Measurements from ENCODE around the gene TXLNA.

The TXLNA gene

DNA sequence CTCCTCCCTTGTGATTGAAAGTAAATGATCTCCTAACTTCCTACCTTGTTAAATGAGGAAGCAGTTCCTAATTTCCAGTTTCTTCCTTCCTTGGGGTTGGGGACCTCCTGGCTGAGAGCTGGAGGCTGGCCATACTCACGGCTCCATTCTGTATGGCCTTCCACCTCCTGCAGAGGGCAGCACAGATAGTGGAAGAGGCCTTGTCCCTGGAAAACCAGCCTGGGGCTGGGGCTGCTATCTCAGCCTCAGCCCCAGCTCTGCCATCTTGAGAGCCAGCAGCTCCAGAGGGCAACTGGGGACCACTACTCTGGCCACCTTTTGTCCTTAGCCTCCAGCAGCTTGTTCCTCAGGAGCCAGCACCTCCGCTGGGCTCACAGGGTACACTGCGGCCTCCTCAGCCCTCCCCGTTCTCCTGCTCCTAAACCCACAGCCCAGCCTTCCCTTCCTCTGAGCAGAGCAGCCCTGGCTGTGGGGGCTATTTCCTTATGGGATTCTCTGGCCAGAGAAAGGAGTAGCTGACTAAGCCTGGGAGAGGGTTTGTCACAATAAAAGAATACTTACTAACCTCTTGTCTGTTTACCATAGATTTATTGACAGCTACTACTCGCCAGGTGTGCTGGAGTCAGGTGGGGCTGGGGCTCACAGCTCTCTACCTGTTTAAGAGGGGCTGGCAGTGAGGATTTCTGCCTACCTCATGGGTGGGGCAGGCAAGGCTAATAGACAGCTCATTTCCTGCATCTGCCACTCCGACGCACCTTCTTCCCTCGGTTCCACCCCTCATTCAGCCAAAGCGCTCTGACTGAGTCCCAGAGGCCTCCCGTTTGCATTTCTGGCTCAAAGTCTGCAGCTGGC, 36.4 kb downstream of the TXLNA start:
- DNase-seq = peak; percentile 93

DNA sequence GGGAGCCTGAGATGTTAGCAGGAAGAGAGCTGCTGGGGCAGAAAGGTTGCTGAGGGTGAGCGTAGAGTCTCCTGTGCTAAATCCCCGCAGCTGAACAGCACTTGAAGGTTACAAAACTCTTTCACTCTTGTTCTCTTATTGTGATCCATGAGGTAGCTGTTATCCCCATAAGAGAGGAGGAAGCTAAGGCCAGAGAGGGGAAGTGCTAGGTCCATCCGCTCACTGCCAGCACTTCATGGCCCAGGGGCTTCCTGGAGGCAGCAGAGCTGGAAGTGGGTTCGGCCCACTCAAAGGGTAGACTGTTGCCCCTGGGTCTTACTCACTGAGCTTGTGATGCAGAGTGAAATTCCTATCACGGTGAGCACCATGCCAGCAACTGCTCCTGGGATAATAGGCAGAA, 37.1 kb downstream of the TXLNA start:
- DNase-seq = no peak

GRCh38 chr1:32219022-32219421, 39.5 kb downstream of the TXLNA start:
- no peak for DNase-seq

GRCh38 chr1:32220746-32221580, 41.5 kb downstream of the TXLNA start:
- DNase-seq = peak; percentile 56

DNA sequence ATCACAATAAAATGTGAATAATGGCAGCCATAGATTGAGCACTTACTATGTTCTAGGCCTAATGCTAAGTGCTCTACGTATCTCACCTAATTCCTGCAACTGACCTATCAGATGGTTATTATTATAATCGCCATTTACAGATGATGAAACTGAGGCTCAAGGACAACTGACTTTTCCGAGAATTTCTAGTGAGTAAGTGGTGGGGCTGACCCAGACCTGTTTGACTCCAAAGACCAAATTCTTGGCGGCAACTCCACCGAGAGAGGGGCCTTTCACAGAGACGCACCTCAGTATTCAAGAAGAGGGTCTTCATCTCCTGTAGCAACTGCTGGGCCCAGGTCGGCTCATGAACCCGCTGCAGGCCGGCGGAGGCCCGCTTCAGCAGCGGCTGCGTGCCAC, 42.1 kb downstream of the TXLNA start:
- DNase-seq = no peak

DNA sequence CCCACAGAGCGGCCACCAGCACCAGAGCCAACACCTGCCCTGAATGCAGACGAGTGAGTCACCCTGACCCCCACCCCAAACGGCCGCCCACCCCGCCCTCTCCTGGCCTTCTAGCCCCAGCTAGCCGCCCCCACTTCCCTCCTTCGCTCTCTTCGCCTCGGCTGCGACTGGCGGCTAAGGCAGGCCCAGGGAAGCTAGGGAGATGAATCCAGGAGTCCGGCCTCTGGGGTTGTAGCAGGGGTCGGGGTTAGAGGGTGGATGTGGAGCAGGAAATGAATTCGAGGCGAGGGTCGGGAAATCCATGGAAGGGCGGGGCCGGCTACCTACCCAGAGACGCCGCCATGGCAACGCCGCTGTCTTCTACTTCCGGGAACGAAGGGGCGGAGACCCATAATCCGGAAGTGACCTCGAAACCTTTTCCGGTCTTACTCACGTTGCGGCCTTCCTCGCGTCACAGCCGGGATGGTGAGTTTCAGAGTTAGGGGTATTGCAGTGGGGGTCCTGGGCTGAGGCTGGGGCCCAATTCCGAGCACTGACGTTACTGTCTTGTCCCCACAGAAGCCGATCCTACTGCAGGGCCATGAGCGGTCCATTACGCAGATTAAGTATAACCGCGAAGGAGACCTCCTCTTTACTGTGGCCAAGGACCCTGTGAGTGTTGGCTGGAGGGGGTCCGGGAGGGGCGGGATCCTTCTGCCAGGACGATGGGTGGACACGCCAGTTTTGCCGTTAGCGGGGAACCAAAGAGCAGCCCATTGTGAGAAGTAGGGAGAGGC, 42.7 kb downstream of the TXLNA start, which contains the start of the genes EIF3I and TMEM234:
Gene EIF3I, plus strand, starts transcription at position 428 of the 776 bp plus-strand sequence. Its CDS starts 35 bp downstream, at position 463.
Gene TMEM234, minus strand, starts transcription at position 374 of the 776 bp plus-strand sequence. Its CDS starts 31 bp downstream, at position 343.
- DNase-seq = peak; percentile 97

DNA sequence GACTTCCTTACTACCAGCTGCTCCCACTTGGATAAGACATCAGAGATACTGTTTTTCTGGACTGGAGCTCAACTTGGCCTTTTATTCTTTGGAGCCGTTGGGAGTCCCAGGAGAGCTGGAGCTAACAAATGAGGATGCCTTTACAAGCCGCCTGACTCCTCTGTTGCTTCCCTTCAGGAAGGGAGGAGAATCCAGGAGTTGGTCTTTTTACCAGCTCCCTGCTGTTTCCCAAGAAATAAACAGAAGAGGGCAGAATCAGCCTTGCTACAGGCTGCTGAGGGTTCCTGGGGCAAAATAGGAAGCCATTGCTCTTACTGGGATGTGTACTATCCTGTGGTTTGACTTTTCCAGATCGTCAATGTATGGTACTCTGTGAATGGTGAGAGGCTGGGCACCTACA, 44.2 kb downstream of the TXLNA start:
- DNase-seq = no peak

GRCh38 chr1:32224285-32224684, 44.8 kb downstream of the TXLNA start:
- no peak for DNase-seq

- no peak for DNase-seq
Measured at GRCh38 chr1:32228771-32229170, 49.3 kb downstream of the TXLNA start.

DNA sequence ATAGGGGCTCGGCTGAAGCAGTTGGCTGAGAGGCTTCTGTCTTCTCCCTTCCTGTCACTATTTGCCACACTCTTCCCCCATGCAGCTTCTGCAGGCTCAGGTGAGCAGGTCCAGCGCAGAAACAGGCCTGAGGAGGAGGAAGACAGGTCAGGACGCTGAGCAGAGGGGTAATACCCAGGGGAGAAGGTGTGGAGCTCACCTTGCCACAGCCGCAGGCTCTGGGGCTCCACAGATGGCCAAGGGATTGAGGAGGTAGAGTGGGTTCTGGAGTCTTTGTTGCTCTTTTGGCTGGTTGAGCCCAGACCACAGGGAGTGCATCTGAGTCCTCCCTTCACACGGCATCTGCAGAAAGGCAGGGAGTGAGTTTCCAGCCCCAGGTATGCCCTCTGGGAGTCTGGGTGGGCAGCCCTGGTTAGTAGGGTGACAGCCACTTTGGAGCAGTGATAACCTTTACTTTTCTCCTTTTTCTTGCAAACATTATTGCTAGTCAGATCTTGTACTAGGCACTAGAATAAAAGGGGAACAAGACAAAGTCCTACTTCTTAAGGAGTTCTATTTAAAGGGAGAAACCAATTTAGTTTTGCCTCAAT, 52.5 kb downstream of the TXLNA start:
- no peak for DNase-seq

GRCh38 chr1:32232558-32233304, 53.3 kb downstream of the TXLNA start:
- DNase-seq = peak; percentile 43

DNA sequence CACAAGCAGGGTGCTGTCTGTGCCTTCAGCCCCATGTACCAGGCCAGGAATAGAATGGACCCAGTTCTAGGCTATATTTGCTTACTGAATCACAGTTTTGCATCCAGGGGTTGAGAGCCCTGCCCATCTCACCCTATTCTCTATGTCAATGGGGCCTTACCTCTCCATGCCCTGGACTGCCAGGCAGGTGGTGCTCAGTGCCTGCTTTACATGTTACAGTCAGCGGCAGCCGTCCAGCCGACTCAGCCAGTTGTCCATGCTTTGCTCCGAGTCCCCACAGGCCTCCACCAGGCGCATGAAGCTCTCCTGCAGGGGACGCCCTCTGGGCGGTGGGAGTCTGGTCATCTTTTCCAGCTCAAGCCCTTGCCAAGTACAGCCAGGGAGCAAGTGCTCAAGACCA, 55.3 kb downstream of the TXLNA start:
- no peak for DNase-seq

DNA sequence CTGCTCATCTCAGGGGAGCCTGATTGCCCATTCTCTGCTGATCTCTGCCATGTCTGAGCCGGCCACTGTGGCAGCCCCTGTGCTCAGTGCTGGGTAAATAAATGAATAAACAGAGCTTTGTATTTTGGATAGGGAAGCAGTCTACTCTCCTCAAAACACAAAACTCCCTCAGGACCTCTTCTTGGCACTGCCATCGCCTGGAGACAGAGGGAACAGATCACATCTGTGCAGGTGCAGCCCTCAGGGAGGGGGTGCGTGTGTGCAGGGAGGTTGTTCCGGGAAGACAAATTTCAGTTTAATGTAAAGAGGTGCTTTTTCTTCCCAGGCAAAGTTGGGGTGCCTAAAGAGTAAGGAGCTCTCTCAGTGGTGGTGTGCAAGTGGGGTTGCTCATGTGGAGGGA, 59.9 kb downstream of the TXLNA start:
- peak; percentile 66 for DNase-seq

DNA sequence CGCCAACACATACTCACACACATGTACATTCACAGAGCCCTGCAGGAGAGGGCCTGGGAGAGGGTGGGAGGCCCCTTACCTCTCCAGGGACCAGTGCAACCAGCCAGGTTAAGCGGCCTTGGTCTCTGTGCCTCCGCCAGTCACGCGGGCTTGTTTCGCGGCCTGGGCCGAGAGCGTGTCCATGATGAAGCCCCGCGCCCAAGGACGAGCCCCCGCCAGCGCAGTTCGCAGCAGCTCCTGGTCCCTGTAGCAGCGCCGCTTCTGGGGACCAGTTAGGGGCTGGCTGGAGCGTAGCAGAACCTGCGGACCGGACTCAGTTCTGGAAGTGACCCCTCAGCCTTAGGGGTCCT, 60.3 kb downstream of the TXLNA start:
- peak; percentile 65 for DNase-seq

- peak; percentile 95 for DNase-seq
Measured at GRCh38 chr1:32240140-32240951, 60.9 kb downstream of the TXLNA start.

DNA sequence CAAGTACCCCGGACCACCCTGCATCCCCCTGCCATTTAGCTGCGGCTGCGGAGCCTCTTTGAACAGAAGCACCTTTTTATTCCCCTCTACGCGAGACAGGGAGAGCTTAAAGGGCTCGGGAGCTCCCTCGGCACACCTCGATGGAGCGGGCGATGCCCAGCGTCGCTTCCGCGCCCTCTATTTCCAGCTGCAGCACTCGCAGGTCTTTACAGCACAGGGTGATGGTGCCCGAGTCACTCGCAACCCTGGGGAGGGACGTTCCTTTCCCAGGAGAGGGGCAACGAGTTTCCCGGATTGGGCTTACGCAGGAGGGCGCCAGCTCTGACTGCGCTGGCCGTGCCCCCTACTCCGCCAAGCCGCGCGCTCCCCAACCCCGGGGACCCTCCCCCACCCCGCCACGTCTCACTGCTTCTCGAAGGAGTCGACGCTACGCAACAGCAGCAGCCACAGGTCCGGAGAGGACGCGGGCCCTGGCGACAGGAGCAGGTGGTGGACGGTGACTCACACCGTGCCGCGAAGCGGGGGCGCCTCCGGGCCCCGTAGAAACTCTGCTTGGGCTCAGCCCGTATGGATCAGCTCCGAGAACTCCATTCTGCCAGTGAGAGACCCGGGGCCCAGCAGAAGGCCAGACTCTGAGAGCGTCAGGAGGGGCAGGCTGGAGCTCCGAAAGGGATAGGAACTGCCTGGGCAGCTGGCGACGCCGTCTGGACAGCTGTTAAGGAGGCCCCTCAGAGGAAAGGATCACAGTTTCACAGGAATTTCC, 61.7 kb downstream of the TXLNA start:
- peak; percentile 96 for DNase-seq

- DNase-seq = no peak
Measured at GRCh38 chr1:32242341-32242851, 62.9 kb downstream of the TXLNA start.

GRCh38 chr1:32246888-32247273, 67.4 kb downstream of the TXLNA start, which contains the start of gene FAM167B:
TSS of gene FAM167B (plus strand) at chr1:32247222. CDS start at chr1:32247422, 200 bp downstream.
- no peak for DNase-seq

GRCh38 chr1:32247452-32247851, 68.0 kb downstream of the TXLNA start:
- DNase-seq = no peak

Measured in DMS53 (cell line).